CD14-positive monocyte (primary cell): ENCODE results near the gene PLCB1. TPM values are rescaled to one million over a fixed set of nuclear protein-coding genes. Genes with fewer than 3 reads are reported as not detected.
A peak's percentile ranks its signal among the peaks of the same experiment; 100 is the strongest.

Experiments
- DNase-seq, 3 donors: peaks; one replicate each; pipeline ENCODE4 v3.0.0-alpha.2; 2011 to 2022
- H2AFZ ChIP-seq: 2 replicates; pipeline ENCODE4 v1.6.0; 2012; ENCODE audit warnings: mild to moderate bottlenecking, low read depth, low read length, inconsistent platforms; ENCODE audit not compliant: insufficient read depth, poor library complexity, severe bottlenecking
- H3K27ac ChIP-seq, 2 donors: 1 replicate in 1 of 2; 2 replicates in 1 of 2; pipeline ENCODE4 v1.5.1; 2012 to 2013; ENCODE audit warnings: low read length in 2 of 2, control low read depth in 1 of 2, inconsistent platforms in 1 of 2, low read depth in 1 of 2, mild to moderate bottlenecking in 1 of 2
- H3K27me3 ChIP-seq, 2 donors: one replicate each; pipeline versions ENCODE4 v1.6.0 to v1.6.1; 2011 to 2013; ENCODE audit warnings: low read length in 2 of 2; ENCODE audit not compliant: control insufficient read depth in 2 of 2, insufficient read depth in 2 of 2
- H3K36me3 ChIP-seq, 2 donors: replicated peaks in 1 of 2; 1 replicate in 1 of 2; 2 replicates in 1 of 2; pipeline versions ENCODE4 v1.5.1 to v1.6.1; 2012 to 2013; ENCODE audit warnings: low read length in 2 of 2, control low read depth in 1 of 2, inconsistent platforms in 1 of 2, mild to moderate bottlenecking in 1 of 2; ENCODE audit not compliant: insufficient read depth in 2 of 2, control insufficient read depth in 1 of 2
- H3K4me1 ChIP-seq, 2 donors: 1 replicate in 1 of 2; 2 replicates in 1 of 2; pipeline versions ENCODE4 v1.5.1 to v1.6.1; 2012 to 2013; ENCODE audit warnings: low read length in 2 of 2, control low read depth in 1 of 2, inconsistent platforms in 1 of 2, mild to moderate bottlenecking in 1 of 2, moderate library complexity in 1 of 2; ENCODE audit not compliant: insufficient read depth in 2 of 2, control insufficient read depth in 1 of 2
- H3K4me2 ChIP-seq: replicated peaks from 2 replicates; pipeline ENCODE3; 2012; ENCODE audit warnings: low read length, moderate library complexity, mild to moderate bottlenecking; ENCODE audit not compliant: poor library complexity, severe bottlenecking; ENCODE audit errors: extremely low read depth
- H3K4me3 ChIP-seq, 3 experiments: fragments of 200-600 bp in 1 of 3; sonication (generic) in 1 of 3; replicated peaks in 1 of 3; 1 replicate in 2 of 3; 2 replicates in 1 of 3; pipeline ENCODE4 v1.5.1; 2011 to 2013; ENCODE audit warnings: low read length in 3 of 3, mild to moderate bottlenecking in 3 of 3, control low read depth in 2 of 3, low read depth in 2 of 3, inconsistent platforms in 1 of 3, moderate library complexity in 1 of 3
- H3K79me2 ChIP-seq: 2 replicates; pipeline ENCODE4 v1.6.0; 2012; ENCODE audit warnings: mild to moderate bottlenecking, control low read depth, inconsistent platforms, low read length, moderate library complexity; ENCODE audit not compliant: insufficient read depth
- H3K9ac ChIP-seq: 2 replicates; pipeline ENCODE4 v1.6.0; 2017; ENCODE audit warnings: low read length, mild to moderate bottlenecking; ENCODE audit not compliant: insufficient read depth, poor library complexity, severe bottlenecking
- H3K9me3 ChIP-seq, 2 donors: replicated peaks in 1 of 2; 1 replicate in 1 of 2; 2 replicates in 1 of 2; pipeline versions ENCODE4 v1.5.1 to v1.6.1; 2012 to 2013; ENCODE audit warnings: low read length in 2 of 2, control low read depth in 1 of 2; ENCODE audit not compliant: control insufficient read depth in 1 of 2, insufficient read depth in 1 of 2
- H4K20me1 ChIP-seq: 2 replicates; pipeline ENCODE4 v1.6.0; 2012; ENCODE audit warnings: mild to moderate bottlenecking, low read length, control low read depth, moderate library complexity; ENCODE audit not compliant: insufficient read depth
- H3K27ac Mint-ChIP-seq, 7 donors: one replicate each; pipeline ENCODE4 v1.8.0; 2020; ENCODE audit warnings: mild to moderate bottlenecking in 7 of 7, mixed read lengths in 7 of 7, moderate library complexity in 6 of 7, inconsistent platforms in 2 of 7
- H3K27me3 Mint-ChIP-seq, 3 donors: one replicate each; pipeline ENCODE4 v1.8.0; 2021 to 2022; ENCODE audit warnings: low read depth in 3 of 3, mild to moderate bottlenecking in 3 of 3, mixed read lengths in 3 of 3, moderate library complexity in 3 of 3, inconsistent platforms in 1 of 3
- H3K36me3 Mint-ChIP-seq, 2 donors: one replicate each; pipeline ENCODE4 v1.8.0; 2020; ENCODE audit warnings: mixed read lengths in 2 of 2, inconsistent platforms in 1 of 2, mild to moderate bottlenecking in 1 of 2
- H3K4me1 Mint-ChIP-seq: one replicate; pipeline ENCODE4 v1.8.0; 2020; ENCODE audit warnings: mild to moderate bottlenecking, mixed read lengths
- H3K4me3 Mint-ChIP-seq, 2 donors: one replicate each; pipeline ENCODE4 v1.8.0; 2020; ENCODE audit warnings: mild to moderate bottlenecking in 2 of 2, mixed read lengths in 2 of 2, moderate library complexity in 1 of 2
- H3K9me3 Mint-ChIP-seq, 7 donors: one replicate each; pipeline ENCODE4 v1.8.0; 2020 to 2022; ENCODE audit warnings: mixed read lengths in 7 of 7, mild to moderate bottlenecking in 6 of 7, moderate library complexity in 6 of 7, inconsistent platforms in 2 of 7
- WGBS: methylation state at CpG from one replicate; pipeline ENCODE4 v1.1.5; 2013; ENCODE audit warnings: missing lambda C conversion rate; ENCODE audit not compliant: insufficient coverage; 5-methylcytosine and 5-hydroxymethylcytosine counted together
- intact Hi-C, 2 donors: fragments of 100-400 bp; cut with micrococcal nuclease; formaldehyde crosslinking; loops; one replicate each; pipeline versions ENCODE4 v1.15.0 to v1.15.1; 2023
- polyA plus RNA-seq, 3 donors: library from polyadenylated mRNA; depleted of rRNA in 1 of 3; unstranded in 2 of 3; stranded (reverse) in 1 of 3; fragments of 300-500 nt in 2 of 3; fragments of >200 nt in 1 of 3; fragmentation: Illumina TruSeq in 2 of 3; gene quantifications; 1 replicate in 2 of 3; 2 replicates in 1 of 3; pipeline ENCODE4 v1.2.3, GENCODE V29; 2012 to 2021
- TF ChIP-seq, protein P1 (sequence below): fragments of 200-600 bp; IDR thresholded peaks from one replicate; pipeline ENCODE4 v1.8.0; 2022; ENCODE audit warnings: antibody characterized with exemption, mild to moderate bottlenecking

The PLCB1 gene
- polyA plus RNA-seq, 3 donors = 8.6 to 16.4 (median 13.2) TPM

DNA sequence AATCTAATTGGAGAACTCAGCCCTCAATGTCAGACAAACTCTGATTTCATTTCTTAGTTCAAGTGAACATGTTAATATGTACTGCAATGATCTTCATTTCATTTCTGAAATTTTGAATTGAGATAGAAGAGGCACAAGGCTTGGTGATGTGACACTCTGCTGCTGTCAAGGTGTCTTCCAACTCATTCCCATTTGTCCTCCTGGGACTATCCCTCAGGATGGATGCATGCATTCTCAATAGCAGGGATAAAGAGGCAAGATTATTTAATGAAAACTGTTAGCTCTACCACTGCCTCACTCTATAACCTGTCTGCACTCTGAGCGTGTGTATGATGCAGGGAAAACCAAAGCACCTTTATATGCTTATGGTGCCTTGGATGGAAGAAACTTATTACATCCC, 78.7 kb downstream of the PLCB1 start:
- Mint-ChIP-seq H3K9me3 (no peaks in the 10 kb centered on the region), H3K27ac (peak overlapping the region in 1 of 7 donors; percentile 60), H3K27me3 (peaks cover 0 to 1% (median 0%) of the 10 kb centered on the region in 3 donors), H3K4me3 (no peak overlapping the region), H3K4me1 (peaks cover 39% of the 10 kb centered on the region), H3K36me3 (peaks cover 3 to 9% of the 10 kb centered on the region in 2 donors)
- DNase-seq = no peak
- Histone ChIP-seq H3K9me3 (no peaks in the 10 kb centered on the region), H3K9ac (no peak overlapping the region), H4K20me1 (peaks cover 18% of the 10 kb centered on the region), H2AFZ (no peak overlapping the region), H3K27me3 (no peaks in the 10 kb centered on the region), H3K4me1 (peaks cover 29 to 36% of the 10 kb centered on the region in 2 donors), H3K36me3 (no peaks in the 10 kb centered on the region), H3K79me2 (peaks cover 30% of the 10 kb centered on the region), H3K27ac (no peak overlapping the region), H3K4me3 (no peak overlapping the region), H3K4me2 (no peak overlapping the region)
- TF ChIP-seq, protein P1, sequence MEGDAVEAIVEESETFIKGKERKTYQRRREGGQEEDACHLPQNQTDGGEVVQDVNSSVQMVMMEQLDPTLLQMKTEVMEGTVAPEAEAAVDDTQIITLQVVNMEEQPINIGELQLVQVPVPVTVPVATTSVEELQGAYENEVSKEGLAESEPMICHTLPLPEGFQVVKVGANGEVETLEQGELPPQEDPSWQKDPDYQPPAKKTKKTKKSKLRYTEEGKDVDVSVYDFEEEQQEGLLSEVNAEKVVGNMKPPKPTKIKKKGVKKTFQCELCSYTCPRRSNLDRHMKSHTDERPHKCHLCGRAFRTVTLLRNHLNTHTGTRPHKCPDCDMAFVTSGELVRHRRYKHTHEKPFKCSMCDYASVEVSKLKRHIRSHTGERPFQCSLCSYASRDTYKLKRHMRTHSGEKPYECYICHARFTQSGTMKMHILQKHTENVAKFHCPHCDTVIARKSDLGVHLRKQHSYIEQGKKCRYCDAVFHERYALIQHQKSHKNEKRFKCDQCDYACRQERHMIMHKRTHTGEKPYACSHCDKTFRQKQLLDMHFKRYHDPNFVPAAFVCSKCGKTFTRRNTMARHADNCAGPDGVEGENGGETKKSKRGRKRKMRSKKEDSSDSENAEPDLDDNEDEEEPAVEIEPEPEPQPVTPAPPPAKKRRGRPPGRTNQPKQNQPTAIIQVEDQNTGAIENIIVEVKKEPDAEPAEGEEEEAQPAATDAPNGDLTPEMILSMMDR = no peak
- intact Hi-C loops = no loop called here
- WGBS = no CpG with 5 or more reads among the region's 1 CpG

DNA sequence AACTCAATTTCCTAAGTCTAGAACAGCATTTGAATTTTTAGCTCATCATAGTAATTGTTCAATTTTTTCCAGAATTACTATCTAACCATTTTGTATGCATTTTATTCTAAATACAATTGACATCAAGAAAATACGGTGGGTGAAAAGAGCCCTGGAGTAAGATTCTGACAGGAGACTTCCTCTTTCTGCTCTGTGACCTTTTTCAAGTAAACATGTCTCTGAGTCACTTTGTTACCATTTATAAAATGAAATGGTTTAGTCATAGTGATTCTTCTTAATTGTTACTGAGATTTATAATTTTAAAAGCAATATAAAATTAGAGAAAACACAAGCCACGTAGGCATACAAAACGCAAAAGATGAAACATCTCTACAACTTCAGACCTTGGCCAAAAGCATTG, 80.2 kb downstream of the PLCB1 start:
- Mint-ChIP-seq H3K36me3 (peaks cover 3 to 9% of the 10 kb centered on the region in 2 donors), H3K9me3 (no peaks in the 10 kb centered on the region), H3K4me1 (peaks cover 39% of the 10 kb centered on the region), H3K4me3 (no peak overlapping the region), H3K27me3 (peaks cover 0 to 1% (median 0%) of the 10 kb centered on the region in 3 donors), H3K27ac (peak overlapping the region in 2 of 7 donors; percentile 10 to 41)
- Histone ChIP-seq H3K4me3 (peak overlapping the region in 1 of 3 experiments; percentile 9), H3K36me3 (no peaks in the 10 kb centered on the region), H3K9me3 (no peaks in the 10 kb centered on the region), H3K4me2 (peak overlapping the region; percentile 44), H3K27ac (peak overlapping the region in 1 of 2 donors; percentile 67), H3K4me1 (peaks cover 29 to 36% of the 10 kb centered on the region in 2 donors), H3K27me3 (no peaks in the 10 kb centered on the region), H4K20me1 (peaks cover 18% of the 10 kb centered on the region), H2AFZ (no peak overlapping the region), H3K79me2 (peaks cover 30% of the 10 kb centered on the region), H3K9ac (no peak overlapping the region)
- TF ChIP-seq, protein P1 = no peak
- intact Hi-C loops = no loop called here
- 100% methylated on average over 1 of the region's 3 CpGs for WGBS
- peak; percentile 38 to 61 (median 56) for DNase-seq
